Fibroblast of villous mesenchyme (primary cell): ENCODE results near the gene ARMH3. TPM values are rescaled to one million over a fixed set of nuclear protein-coding genes. Genes with fewer than 3 reads are reported as not detected.
"Not testable (repeated sequence)": the region's sequence is repeated elsewhere in the genome, so short reads cannot be mapped to it uniquely, and the experiment has no call there.

Experiments used
- DNase-seq: peaks from one replicate; pipeline ENCODE4 v3.0.0-alpha.2; 2010; ENCODE audit warnings: low read depth
- H3K4me3 ChIP-seq: 2 replicates; pipeline ENCODE4 v1.5.1; 2011; ENCODE audit warnings: low read depth, mild to moderate bottlenecking, low read length
- CTCF ChIP-seq: IDR thresholded peaks from 2 replicates; pipeline ENCODE4 v1.5.1; 2012; ENCODE audit warnings: low read depth, mild to moderate bottlenecking, low read length; ENCODE audit not compliant: insufficient read depth
- total RNA-seq: library from RNA; depleted of rRNA; stranded (reverse); fragments of >200 nt; gene quantifications from 2 replicates; pipeline ENCODE4 v1.2.3, GENCODE V29; 2012

Gene ARMH3
- total RNA-seq, 1 donor = 10.4 TPM

- no peak for TF ChIP-seq CTCF
- H3K4me3 ChIP-seq = peak overlapping the region; percentile 76
- no peak for DNase-seq
Observed at GRCh38 chr10:102066399-102067088, 10.6 kb upstream of the ARMH3 start.

GRCh38 chr10:102065561-102066398 is 9.8 kb upstream of the ARMH3 start:
- peak overlapping the region; percentile 76 for H3K4me3 ChIP-seq
- no peak for DNase-seq
- TF ChIP-seq CTCF = no peak

- H3K4me3 ChIP-seq = peak within 1 kb of the TSS; percentile 76
- peak; percentile 32 for TF ChIP-seq CTCF
- peak; percentile 91 for DNase-seq
Observed at GRCh38 chr10:102064868-102065560, 9.0 kb upstream of the ARMH3 start, which contains the start of gene HPS6. Gene HPS6 (plus strand): TSS chr10:102065349. CDS start chr10:102065475, 126 bp downstream.

- no peak for TF ChIP-seq CTCF
- H3K4me3 ChIP-seq = no peak overlapping the region
- no peak for DNase-seq
Observed at GRCh38 chr10:102064503-102064867, 8.5 kb upstream of the ARMH3 start.

GRCh38 chr10:102059987-102060386 is 4.0 kb upstream of the ARMH3 start:
- H3K4me3 ChIP-seq = no peak overlapping the region
- no peak for TF ChIP-seq CTCF

GRCh38 chr10:102054881-102055646 is 909 bp downstream of the ARMH3 start:
- not testable (repeated sequence) for DNase-seq

More at GRCh38 chr10:102059987-102060386, 4.0 kb upstream of the ARMH3 start:
- DNase-seq = no peak

More at GRCh38 chr10:102054881-102055646, 909 bp downstream of the ARMH3 start:
- H3K4me3 ChIP-seq = peak overlapping the region; percentile 95
